GM12878 (cell line): ENCODE measurements around the gene MUC5AC. TPM values are rescaled to one million over a fixed set of nuclear protein-coding genes. Genes with fewer than 3 reads are reported as not detected.

Source experiments
- ATAC-seq: fragments of 200-7000 bp; cut with Tn5 transposase; 3 replicates; pipeline ENCODE4 v1.9.1; 2020; ENCODE audit warnings: mild to moderate bottlenecking, moderate library complexity
- BruUV-seq: library from RNA; stranded (reverse); fragments of 400-500 nt; replicated peaks from 2 replicates; lab custom pipeline; 2021; lab: Mats Ljungman, UMichigan
- CTCF ChIA-PET: fragments of 300-600 bp; sonication (Branson Sonifier 250); formaldehyde crosslinking; extraction: SDS; loops from one replicate; lab custom pipeline; 2021; ENCODE audit warnings: inconsistent platforms; lab: Yijun Ruan, JAX
- POLR2A ChIA-PET: fragments of 350-600 bp; formaldehyde crosslinking; extraction: SDS; loops from one replicate; lab custom pipeline; 2021; ENCODE audit warnings: inconsistent platforms; lab: Charles Lee
- RAD21 ChIA-PET: fragments of 300-600 bp; sonication (Branson Sonifier 250); formaldehyde crosslinking; loops from one replicate; lab custom pipeline; 2023; ENCODE audit warnings: antibody characterized with exemption; ENCODE audit not compliant: unreplicated experiment; lab: Charles Lee
- SMC1A ChIA-PET: fragments of 300-600 bp; sonication (Branson Sonifier 250); formaldehyde crosslinking; loops from one replicate; lab custom pipeline; 2023; ENCODE audit not compliant: unreplicated experiment, uncharacterized antibody; lab: Charles Lee
- DNase-seq: peaks from one replicate; pipeline ENCODE4 v3.0.0-alpha.2; 2011; ENCODE audit warnings: low read depth, low spot score
- FAIRE-seq: peaks from 3 replicates; lab custom pipeline; 2011; peaks lifted over from hg19 to GRCh38; lab: Jason Lieb, UNC
- H2AFZ ChIP-seq: 2 replicates; pipeline ENCODE4 v1.6.0; 2011; ENCODE audit warnings: low read depth, low read length, control low read depth; ENCODE audit not compliant: control insufficient read depth
- H3K27ac ChIP-seq: 2 replicates; pipeline ENCODE4 v1.5.1; 2011; ENCODE audit warnings: control low read depth; ENCODE audit not compliant: control insufficient read depth, insufficient read depth
- H3K27me3 ChIP-seq, 2 experiments: replicated peaks in 1 of 2; 2 replicates each; pipeline versions ENCODE4 v1.6.0 to v1.6.1; 2011; ENCODE audit warnings: low read length in 1 of 2; ENCODE audit not compliant: control insufficient read depth in 2 of 2, insufficient read depth in 2 of 2
- H3K36me3 ChIP-seq, 2 experiments: 2 replicates each; pipeline ENCODE4 v1.5.1; 2011; ENCODE audit warnings: low read length in 1 of 2; ENCODE audit not compliant: control insufficient read depth in 2 of 2, insufficient read depth in 2 of 2
- H3K4me1 ChIP-seq: 2 replicates; pipeline ENCODE4 v1.6.1; 2011; ENCODE audit warnings: mild to moderate bottlenecking, low read length, moderate library complexity, mixed read lengths; ENCODE audit not compliant: control insufficient read depth, insufficient read depth
- H3K4me2 ChIP-seq: 2 replicates; pipeline ENCODE4 v1.6.0; 2011; ENCODE audit warnings: control low read depth; ENCODE audit not compliant: control insufficient read depth, insufficient read depth
- H3K4me3 ChIP-seq: fragments of 200-600 bp; sonication (generic); 2 replicates; pipeline ENCODE4 v1.5.1; 2016
- H3K79me2 ChIP-seq: 2 replicates; pipeline ENCODE4 v1.6.0; 2011; ENCODE audit warnings: low read length; ENCODE audit not compliant: control insufficient read depth, insufficient read depth
- H3K9ac ChIP-seq: 2 replicates; pipeline ENCODE4 v1.8.0; 2011; ENCODE audit warnings: low read length, control low read depth, mixed read lengths; ENCODE audit not compliant: control insufficient read depth, insufficient read depth
- H3K9me3 ChIP-seq: replicated peaks from 3 replicates; pipeline ENCODE4 v1.5.1; 2011; ENCODE audit warnings: mild to moderate bottlenecking, low read length; ENCODE audit not compliant: control insufficient read depth, insufficient read depth
- H4K20me1 ChIP-seq: 2 replicates; pipeline ENCODE4 v1.6.0; 2011; ENCODE audit not compliant: control insufficient read depth, insufficient read depth
- CHD4 ChIP-seq: fragments of 200-600 bp; sonication (generic); IDR thresholded peaks from 2 replicates; pipeline ENCODE4 v1.6.1; 2016; ENCODE audit warnings: mild to moderate bottlenecking
- CREB1 ChIP-seq: IDR thresholded peaks from 2 replicates; pipeline ENCODE4 v1.6.1; 2012; ENCODE audit warnings: low read depth, mild to moderate bottlenecking, inconsistent platforms
- GABPA ChIP-seq: IDR thresholded peaks from 2 replicates; pipeline ENCODE4 v1.6.1; 2014; ENCODE audit warnings: antibody characterized with exemption, low read depth, mild to moderate bottlenecking, inconsistent platforms
- IKZF1 ChIP-seq: fragments of 450-650 bp; conservative IDR thresholded peaks from 2 replicates; pipeline ENCODE4 v1.6.1; 2017; ENCODE audit warnings: antibody characterized with exemption, mild to moderate bottlenecking
- POU2F2 ChIP-seq: IDR thresholded peaks from 3 replicates; pipeline ENCODE4 v1.6.1; 2011; ENCODE audit warnings: low read depth, mild to moderate bottlenecking, low read length, borderline replicate concordance
- RELA ChIP-seq: fragments of 450-650 bp; IDR thresholded peaks from 2 replicates; pipeline ENCODE4 v1.8.0; 2014; ENCODE audit warnings: borderline replicate concordance; ENCODE audit not compliant: partially characterized antibody
- SMARCA5 ChIP-seq: fragments of 450-650 bp; IDR thresholded peaks from 2 replicates; pipeline ENCODE4 v1.6.1; 2017; ENCODE audit warnings: mild to moderate bottlenecking
- SPI1 ChIP-seq: IDR thresholded peaks from 2 replicates; pipeline ENCODE4 v1.6.1; 2011; ENCODE audit warnings: low read depth, mild to moderate bottlenecking, low read length, moderate library complexity, borderline replicate concordance; ENCODE audit not compliant: insufficient read depth
- TCF7 ChIP-seq: IDR thresholded peaks from 2 replicates; pipeline ENCODE4 v1.6.1; 2014; ENCODE audit warnings: antibody characterized with exemption, borderline replicate concordance
- YY1 ChIP-seq: IDR thresholded peaks from 2 replicates; pipeline ENCODE4 v1.6.1; 2011; ENCODE audit warnings: low read depth, mild to moderate bottlenecking, low read length
- ZNF24 ChIP-seq: fragments of 450-650 bp; IDR thresholded peaks from 2 replicates; pipeline ENCODE4 v1.6.1; 2017; ENCODE audit warnings: antibody characterized with exemption, mild to moderate bottlenecking
- WGBS: methylation state at CpG from one replicate; pipeline ENCODE4 v1.1.6; 2016; ENCODE audit warnings: low lambda C conversion rate; ENCODE audit not compliant: insufficient replicate concordance, insufficient coverage; ENCODE audit errors: missing lambda C conversion rate; 5-methylcytosine and 5-hydroxymethylcytosine counted together
- in situ Hi-C: fragments of 300-500 bp; cut with MboI; formaldehyde crosslinking; loops from 9 replicates; pipeline ENCODE4 v1.14.3; 2018; ENCODE audit warnings: mixed read lengths
- intact Hi-C: fragments of 100-400 bp; cut with micrococcal nuclease; formaldehyde crosslinking; loops from one replicate; pipeline ENCODE4 v1.14.2; 2022; ENCODE audit not compliant: unreplicated experiment
- polyA plus RNA-seq, 11 experiments: library from polyadenylated mRNA; depleted of rRNA in 4 of 11; unstranded in 6 of 11; stranded (reverse) in 5 of 11; fragments of >200 nt; fragmentation: Nextera tagmentation in 4 of 11; fragmentation: Illumina TruSeq in 1 of 11; extraction: Ambion mirVana in 4 of 11; extraction: Trizol in 1 of 11; gene quantifications; 1 replicate in 1 of 11; 2 replicates in 10 of 11; pipeline versions ENCODE4 v1.2.1 to v1.2.3, GENCODE V29; 2011 to 2016; ENCODE audit warnings: inconsistent platforms in 2 of 11, missing spikeins in 2 of 11, low read depth in 1 of 11
- total RNA-seq, 4 experiments: library from RNA; depleted of rRNA in 3 of 4; stranded (reverse); fragments of >200 nt in 3 of 4; fragmentation: Illumina TruSeq in 1 of 4; extraction: Trizol in 1 of 4; gene quantifications; 2 replicates each; pipeline versions ENCODE4 v1.2.1 to v1.2.3, GENCODE V29; 2013 to 2021
- TF ChIP-seq, protein P1 (sequence below): IDR thresholded peaks from 2 replicates; pipeline ENCODE4 v1.6.1; 2012; ENCODE audit warnings: low read length, inconsistent platforms
- TF ChIP-seq, protein P2 (sequence below): IDR thresholded peaks from 2 replicates; pipeline ENCODE4 v1.6.1; 2011; ENCODE audit warnings: borderline replicate concordance, low read depth, mild to moderate bottlenecking, moderate library complexity, mixed read lengths, low read length; ENCODE audit not compliant: insufficient read depth; ENCODE audit errors: extremely low read length
- TF ChIP-seq, protein P3 (sequence below): IDR thresholded peaks from 2 replicates; pipeline ENCODE4 v1.6.1; 2011; ENCODE audit warnings: borderline replicate concordance, low read depth, mild to moderate bottlenecking, moderate library complexity, low read length; ENCODE audit not compliant: insufficient read depth, poor library complexity, severe bottlenecking
- TF ChIP-seq, protein P4 (sequence below): IDR thresholded peaks from 2 replicates; pipeline ENCODE4 v1.6.1; 2011; ENCODE audit warnings: mild to moderate bottlenecking, low read depth, low read length, moderate library complexity; ENCODE audit not compliant: insufficient replicate concordance

The MUC5AC gene
- total and polyA plus RNA-seq, 10 of the 15 experiments (the other 5 are each of a cell fraction or from before 2014, with no cell fraction given) = under 0.01 to 0.01 TPM; not detected in 8

DNA sequence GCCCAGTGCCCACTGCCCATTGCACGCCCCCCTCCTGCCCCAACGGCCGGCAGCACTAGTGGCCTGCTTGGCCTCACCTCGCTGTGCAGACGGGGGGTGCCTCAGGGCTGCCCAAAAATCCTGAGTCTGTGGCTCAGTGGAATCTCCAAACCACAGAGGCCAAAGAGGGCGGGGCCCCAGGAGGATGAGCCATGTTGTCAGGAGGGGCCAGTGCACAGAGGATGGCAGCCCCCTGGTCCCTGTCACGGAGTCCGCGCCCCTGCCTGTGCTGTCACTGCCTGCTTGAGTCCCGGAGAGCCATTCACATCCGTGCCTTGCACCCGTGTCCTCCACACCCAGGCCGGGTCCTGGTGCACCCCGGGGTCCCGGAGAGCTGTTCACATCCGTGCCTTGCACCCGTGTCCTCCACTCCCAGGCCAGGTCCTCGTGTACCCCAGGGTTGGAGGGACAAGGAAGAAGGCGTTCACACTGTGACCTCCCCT lies 36.4 kb upstream of the MUC5AC start:
- ChIA-PET CTCF (no interaction called here), POLR2A (no interaction called here), SMC1A (no interaction called here)
- H3K4me3 ChIP-seq = no peak overlapping the region
- in situ Hi-C loops (no loop called here), intact Hi-C loops (no loop called here)
- ATAC-seq (no peak), FAIRE-seq (no peak), DNase-seq (no peak)
- H3K36me3 ChIP-seq = no peaks in the 10 kb centered on the region
- no peak overlapping the region for H3K9ac ChIP-seq
- H3K79me2 ChIP-seq = no peaks in the 10 kb centered on the region
- no peaks in the 10 kb centered on the region for H4K20me1 ChIP-seq
- WGBS = 30% methylated on average over 19 of the region's 19 CpGs
- H2AFZ ChIP-seq = no peak overlapping the region
- no TSS peak for BruUV-seq
- H3K27me3 ChIP-seq = no peaks in the 10 kb centered on the region
- no peaks in the 10 kb centered on the region for H3K4me1 ChIP-seq
- TF ChIP-seq CHD4 = no peak
- TF ChIP-seq RELA = no peak
- TF ChIP-seq, protein P1, sequence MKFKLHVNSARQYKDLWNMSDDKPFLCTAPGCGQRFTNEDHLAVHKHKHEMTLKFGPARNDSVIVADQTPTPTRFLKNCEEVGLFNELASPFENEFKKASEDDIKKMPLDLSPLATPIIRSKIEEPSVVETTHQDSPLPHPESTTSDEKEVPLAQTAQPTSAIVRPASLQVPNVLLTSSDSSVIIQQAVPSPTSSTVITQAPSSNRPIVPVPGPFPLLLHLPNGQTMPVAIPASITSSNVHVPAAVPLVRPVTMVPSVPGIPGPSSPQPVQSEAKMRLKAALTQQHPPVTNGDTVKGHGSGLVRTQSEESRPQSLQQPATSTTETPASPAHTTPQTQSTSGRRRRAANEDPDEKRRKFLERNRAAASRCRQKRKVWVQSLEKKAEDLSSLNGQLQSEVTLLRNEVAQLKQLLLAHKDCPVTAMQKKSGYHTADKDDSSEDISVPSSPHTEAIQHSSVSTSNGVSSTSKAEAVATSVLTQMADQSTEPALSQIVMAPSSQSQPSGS = no peak
- no peak for TF ChIP-seq GABPA
- no peak for TF ChIP-seq SMARCA5
- TF ChIP-seq, protein P2, sequence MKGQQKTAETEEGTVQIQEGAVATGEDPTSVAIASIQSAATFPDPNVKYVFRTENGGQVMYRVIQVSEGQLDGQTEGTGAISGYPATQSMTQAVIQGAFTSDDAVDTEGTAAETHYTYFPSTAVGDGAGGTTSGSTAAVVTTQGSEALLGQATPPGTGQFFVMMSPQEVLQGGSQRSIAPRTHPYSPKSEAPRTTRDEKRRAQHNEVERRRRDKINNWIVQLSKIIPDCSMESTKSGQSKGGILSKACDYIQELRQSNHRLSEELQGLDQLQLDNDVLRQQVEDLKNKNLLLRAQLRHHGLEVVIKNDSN = no peak
- TF ChIP-seq SPI1 = no peak
- TF ChIP-seq, protein P3, sequence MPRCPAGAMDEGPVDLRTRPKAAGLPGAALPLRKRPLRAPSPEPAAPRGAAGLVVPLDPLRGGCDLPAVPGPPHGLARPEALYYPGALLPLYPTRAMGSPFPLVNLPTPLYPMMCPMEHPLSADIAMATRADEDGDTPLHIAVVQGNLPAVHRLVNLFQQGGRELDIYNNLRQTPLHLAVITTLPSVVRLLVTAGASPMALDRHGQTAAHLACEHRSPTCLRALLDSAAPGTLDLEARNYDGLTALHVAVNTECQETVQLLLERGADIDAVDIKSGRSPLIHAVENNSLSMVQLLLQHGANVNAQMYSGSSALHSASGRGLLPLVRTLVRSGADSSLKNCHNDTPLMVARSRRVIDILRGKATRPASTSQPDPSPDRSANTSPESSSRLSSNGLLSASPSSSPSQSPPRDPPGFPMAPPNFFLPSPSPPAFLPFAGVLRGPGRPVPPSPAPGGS = no peak
- no peak for TF ChIP-seq IKZF1
- TF ChIP-seq, protein P4, sequence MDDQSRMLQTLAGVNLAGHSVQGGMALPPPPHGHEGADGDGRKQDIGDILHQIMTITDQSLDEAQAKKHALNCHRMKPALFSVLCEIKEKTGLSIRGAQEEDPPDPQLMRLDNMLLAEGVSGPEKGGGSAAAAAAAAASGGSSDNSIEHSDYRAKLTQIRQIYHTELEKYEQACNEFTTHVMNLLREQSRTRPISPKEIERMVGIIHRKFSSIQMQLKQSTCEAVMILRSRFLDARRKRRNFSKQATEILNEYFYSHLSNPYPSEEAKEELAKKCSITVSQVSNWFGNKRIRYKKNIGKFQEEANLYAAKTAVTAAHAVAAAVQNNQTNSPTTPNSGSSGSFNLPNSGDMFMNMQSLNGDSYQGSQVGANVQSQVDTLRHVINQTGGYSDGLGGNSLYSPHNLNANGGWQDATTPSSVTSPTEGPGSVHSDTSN = no peak
- TF ChIP-seq YY1 = no peak
- no peak for TF ChIP-seq TCF7
- TF ChIP-seq POU2F2 = no peak
- no peak for TF ChIP-seq CREB1
- TF ChIP-seq ZNF24 = no peak
- TF ChIP-seq, all 136 proteins: peak for 0
- no peak overlapping the region for H3K4me2 ChIP-seq
- RAD21 ChIA-PET = no interaction called here
- no peaks in the 10 kb centered on the region for H3K9me3 ChIP-seq
- no peak overlapping the region for H3K27ac ChIP-seq
